Sigmoid colon (tissue), 4 donors: ENCODE measurements around the gene ZNF652.

Source experiments
- CTCF ChIP-seq, 4 experiments: fragments of 450-650 bp in 3 of 4; fragments of 200-600 bp in 1 of 4; IDR thresholded peaks; one replicate each; pipeline ENCODE4 v1.5.1; 2016 to 2019; ENCODE audit warnings: antibody characterized with exemption in 4 of 4, mild to moderate bottlenecking in 3 of 4, moderate library complexity in 2 of 4
- EP300 ChIP-seq, 4 donors: sonication (generic); formaldehyde crosslinking; IDR thresholded peaks; one replicate each; pipeline ENCODE4 v1.6.1; 2017; ENCODE audit warnings: antibody characterized with exemption in 4 of 4

GRCh38 chr17:49249890-49250522, 112.0 kb downstream of the ZNF652 start:
- TF ChIP-seq CTCF (IDR thresholded peaks at IDR 0.05) = no peak
- TF ChIP-seq EP300 (IDR thresholded peaks at IDR 0.05) = no peak
